ENCODE data around the gene GUCA2B. TPM values are rescaled to one million over a fixed set of nuclear protein-coding genes. Genes with fewer than 3 reads are reported as not detected.

Gene GUCA2B
- total RNA-seq, 1 experiment from 2014 or later: not detected

DNA sequence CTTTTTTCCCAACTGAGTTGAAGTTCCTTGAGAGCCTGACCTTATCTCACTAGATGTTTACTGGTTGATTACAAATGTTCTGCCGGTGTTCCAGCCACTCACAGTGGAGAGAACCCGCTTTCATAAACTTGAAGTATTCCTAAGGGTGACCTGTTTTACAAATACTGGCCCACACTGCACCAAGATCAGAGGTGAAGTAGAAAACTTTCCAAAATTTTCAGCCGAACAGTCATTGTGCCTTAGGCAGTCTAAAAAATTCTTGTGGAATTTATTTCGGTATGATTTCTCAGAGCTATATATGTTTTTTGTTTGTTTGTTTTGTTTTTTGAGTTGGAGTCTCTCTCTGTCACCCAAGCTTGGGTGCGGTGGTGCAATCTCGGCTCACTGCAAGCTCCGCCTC is 44.9 kb upstream of the GUCA2B start:
- no peaks in the 10 kb centered on the region for H3K36me3 Mint-ChIP-seq (ENCODE audit: insufficient read depth in 1 of 3, low read depth in 3 of 3)
- WGBS (ENCODE audit: extremely low coverage, insufficient read length, low lambda C conversion rate): no CpG with 5 or more reads among the region's 7 CpGs
- H2BK12ac ChIP-seq (ENCODE audit: insufficient read length, low read depth, low read length): no peak overlapping the region
- H3K9me3 ChIP-seq (ENCODE audit: control insufficient read depth, low read depth, low read length): no peaks in the 10 kb centered on the region
- H3T11ph ChIP-seq (ENCODE audit: low read length): no peak overlapping the region
- no peaks in the 10 kb centered on the region for H3K79me1 ChIP-seq (ENCODE audit: insufficient read depth, low read depth, low read length, poor library complexity, severe bottlenecking)
- no peak overlapping the region for H2BK20ac ChIP-seq (ENCODE audit: low read depth, low read length, poor library complexity, severe bottlenecking)
- H3K9me3 Mint-ChIP-seq: no peaks in the 10 kb centered on the region
- no peaks in the 10 kb centered on the region for H3K23me2 ChIP-seq (ENCODE audit: insufficient read length, low read depth, low read length, poor library complexity, severe bottlenecking)
- H3K4ac ChIP-seq (ENCODE audit: low read depth, low read length): no peak overlapping the region
- H4K20me1 ChIP-seq (ENCODE audit: control insufficient read depth, insufficient read depth, insufficient read length): no peaks in the 10 kb centered on the region
- TF ChIP-seq, protein P1, sequence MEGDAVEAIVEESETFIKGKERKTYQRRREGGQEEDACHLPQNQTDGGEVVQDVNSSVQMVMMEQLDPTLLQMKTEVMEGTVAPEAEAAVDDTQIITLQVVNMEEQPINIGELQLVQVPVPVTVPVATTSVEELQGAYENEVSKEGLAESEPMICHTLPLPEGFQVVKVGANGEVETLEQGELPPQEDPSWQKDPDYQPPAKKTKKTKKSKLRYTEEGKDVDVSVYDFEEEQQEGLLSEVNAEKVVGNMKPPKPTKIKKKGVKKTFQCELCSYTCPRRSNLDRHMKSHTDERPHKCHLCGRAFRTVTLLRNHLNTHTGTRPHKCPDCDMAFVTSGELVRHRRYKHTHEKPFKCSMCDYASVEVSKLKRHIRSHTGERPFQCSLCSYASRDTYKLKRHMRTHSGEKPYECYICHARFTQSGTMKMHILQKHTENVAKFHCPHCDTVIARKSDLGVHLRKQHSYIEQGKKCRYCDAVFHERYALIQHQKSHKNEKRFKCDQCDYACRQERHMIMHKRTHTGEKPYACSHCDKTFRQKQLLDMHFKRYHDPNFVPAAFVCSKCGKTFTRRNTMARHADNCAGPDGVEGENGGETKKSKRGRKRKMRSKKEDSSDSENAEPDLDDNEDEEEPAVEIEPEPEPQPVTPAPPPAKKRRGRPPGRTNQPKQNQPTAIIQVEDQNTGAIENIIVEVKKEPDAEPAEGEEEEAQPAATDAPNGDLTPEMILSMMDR (conservative IDR thresholded peaks at IDR 0.05): no peak
- no peaks in the 10 kb centered on the region for H3K4me1 Mint-ChIP-seq
- H3K23ac ChIP-seq (ENCODE audit: insufficient read length, low read depth, low read length): no peak overlapping the region
- H3K18ac ChIP-seq (ENCODE audit: insufficient read length, low read depth, low read length): no peak overlapping the region
- no peak overlapping the region for H4K91ac ChIP-seq (ENCODE audit: insufficient read length, low read depth, low read length)
- no peak overlapping the region for H4K8ac ChIP-seq (replicated peaks; ENCODE audit: insufficient read length, low read depth, low read length)
- no peak overlapping the region for H2BK5ac ChIP-seq (ENCODE audit: insufficient read length, low read length)
- no peak overlapping the region for H3K9ac ChIP-seq (ENCODE audit: extremely low read depth, insufficient read length, low read length)
- no peaks in the 10 kb centered on the region for H3K4me1 ChIP-seq (ENCODE audit: insufficient read depth, low read length)
- no peak overlapping the region for H3K56ac ChIP-seq (ENCODE audit: insufficient read length, low read depth, low read length)
- H2AFZ ChIP-seq (ENCODE audit: low read length): no peak overlapping the region
- H3K4me3 Mint-ChIP-seq: no peak overlapping the region
- H3K27me3 ChIP-seq (ENCODE audit: insufficient read depth, low read length): no peaks in the 10 kb centered on the region
- H3K79me2 ChIP-seq (ENCODE audit: insufficient read depth, low read length): no peaks in the 10 kb centered on the region
- no peak for DNase-seq
- no peak overlapping the region for H3K27ac ChIP-seq (ENCODE audit: insufficient read length, low read depth, low read length)
- no peak overlapping the region for H2BK120ac ChIP-seq (ENCODE audit: low read depth, low read length, poor library complexity, severe bottlenecking)
- H3K4me2 ChIP-seq (ENCODE audit: insufficient read depth, insufficient read length, low read length): no peak overlapping the region
- H4K5ac ChIP-seq (ENCODE audit: insufficient read length, low read depth, low read length): no peak overlapping the region
- H3K27ac Mint-ChIP-seq: no peak overlapping the region
- no peak overlapping the region for H2AK5ac ChIP-seq (ENCODE audit: insufficient read length, low read length)
- H3K14ac ChIP-seq (ENCODE audit: insufficient read depth, low read length): no peak overlapping the region
- no peak overlapping the region for H2BK15ac ChIP-seq (ENCODE audit: low read depth, low read length)
- peaks cover 9% of the 10 kb centered on the region for H3K27me3 Mint-ChIP-seq (ENCODE audit: low read depth)
